Ascending aorta (tissue), 2 donors: ENCODE measurements around the gene PLEKHH1. TPM values are rescaled to one million over a fixed set of nuclear protein-coding genes. Genes with fewer than 3 reads are reported as not detected.

Source experiments
- DNase-seq, 2 donors: peaks; one replicate each; pipeline ENCODE4 v3.0.0-alpha.2; 2019; ENCODE audit warnings: low spot score in 2 of 2
- H3K27ac ChIP-seq, 2 donors: fragments of 200-600 bp; sonication (generic); one replicate each; pipeline ENCODE4 v1.5.1; 2016 to 2017; ENCODE audit warnings: mild to moderate bottlenecking in 1 of 2
- H3K27me3 ChIP-seq: fragments of 200-600 bp; sonication (generic); one replicate; pipeline ENCODE4 v1.5.1; 2017
- H3K36me3 ChIP-seq, 2 donors: fragments of 200-600 bp; sonication (generic); one replicate each; pipeline ENCODE4 v1.5.1; 2016
- H3K4me1 ChIP-seq, 2 donors: fragments of 200-600 bp; sonication (generic); one replicate each; pipeline ENCODE4 v1.5.1; 2016 to 2017; ENCODE audit warnings: mild to moderate bottlenecking in 1 of 2
- H3K4me3 ChIP-seq, 2 donors: fragments of 200-600 bp; sonication (generic); one replicate each; pipeline ENCODE4 v1.5.1; 2016 to 2017; ENCODE audit warnings: mild to moderate bottlenecking in 1 of 2
- H3K9me3 ChIP-seq, 2 donors: fragments of 200-600 bp; sonication (generic); one replicate each; pipeline ENCODE4 v1.5.1; 2016
- CTCF ChIP-seq, 3 experiments: fragments of 200-600 bp in 2 of 3; fragments of 450-650 bp in 1 of 3; sonication (generic) in 2 of 3; IDR thresholded peaks; one replicate each; pipeline ENCODE4 v1.5.1; 2016 to 2019; ENCODE audit warnings: antibody characterized with exemption in 3 of 3, mild to moderate bottlenecking in 1 of 3, moderate library complexity in 1 of 3
- intact Hi-C: fragments of 100-400 bp; cut with DNase I; formaldehyde crosslinking; loops from one replicate; pipeline ENCODE4 v1.15.1; 2023
- total RNA-seq: library from RNA; depleted of rRNA; stranded (reverse); fragments of >200 nt; gene quantifications from one replicate; pipeline ENCODE4 v1.1.0, GENCODE V29; 2016

PLEKHH1 gene
- total RNA-seq, 1 donor from 2014 or later, result 15.0 TPM

- no peaks in the 10 kb centered on the region for H3K9me3 ChIP-seq
- no peaks in the 10 kb centered on the region for H3K4me1 ChIP-seq
- no peak overlapping the region for H3K27ac ChIP-seq
- no peak overlapping the region for H3K4me3 ChIP-seq
- H3K27me3 ChIP-seq, result no peaks in the 10 kb centered on the region
- no peak for DNase-seq
- no peak for TF ChIP-seq CTCF (IDR thresholded peaks at IDR 0.05)
- intact Hi-C loops, result no loop called here
- H3K36me3 ChIP-seq, result no peaks in the 10 kb centered on the region
These were observed 30.2 kb upstream of the PLEKHH1 start for GRCh38 chr14:67502867-67503266.

GRCh38 chr14:67503331-67503730, 29.8 kb upstream of the PLEKHH1 start:
- intact Hi-C loops, result no loop called here
- Histone ChIP-seq H3K4me3 (no peak overlapping the region), H3K36me3 (no peaks in the 10 kb centered on the region), H3K27me3 (no peaks in the 10 kb centered on the region), H3K9me3 (no peaks in the 10 kb centered on the region), H3K4me1 (no peaks in the 10 kb centered on the region), H3K27ac (no peak overlapping the region)
- DNase-seq, result no peak
- TF ChIP-seq CTCF (IDR thresholded peaks at IDR 0.05), result no peak

GRCh38 chr14:67505254-67505653, 27.8 kb upstream of the PLEKHH1 start:
- no peaks in the 10 kb centered on the region for H3K4me1 ChIP-seq
- H3K4me3 ChIP-seq, result no peak overlapping the region
- intact Hi-C loops, result no loop called here
- H3K27ac ChIP-seq, result no peak overlapping the region
- H3K27me3 ChIP-seq, result no peaks in the 10 kb centered on the region
- no peaks in the 10 kb centered on the region for H3K36me3 ChIP-seq
- DNase-seq, result no peak
- no peak for TF ChIP-seq CTCF (IDR thresholded peaks at IDR 0.05)
- no peaks in the 10 kb centered on the region for H3K9me3 ChIP-seq

- TF ChIP-seq CTCF (IDR thresholded peaks at IDR 0.05), result no peak
- H3K36me3 ChIP-seq, result no peaks in the 10 kb centered on the region
- DNase-seq, result no peak
- no peaks in the 10 kb centered on the region for H3K9me3 ChIP-seq
- H3K27me3 ChIP-seq, result no peaks in the 10 kb centered on the region
- H3K4me1 ChIP-seq, result no peaks in the 10 kb centered on the region
- intact Hi-C loops, result no loop called here
- no peak overlapping the region for H3K27ac ChIP-seq
- no peak overlapping the region for H3K4me3 ChIP-seq
These were observed 24.1 kb upstream of the PLEKHH1 start for GRCh38 chr14:67508956-67509355.

GRCh38 chr14:67510121-67510520, 23.0 kb upstream of the PLEKHH1 start:
- Histone ChIP-seq H3K27me3 (no peaks in the 10 kb centered on the region), H3K9me3 (no peaks in the 10 kb centered on the region), H3K4me3 (no peak overlapping the region), H3K27ac (no peak overlapping the region), H3K36me3 (no peaks in the 10 kb centered on the region), H3K4me1 (no peaks in the 10 kb centered on the region)
- no peak for DNase-seq
- no peak for TF ChIP-seq CTCF (IDR thresholded peaks at IDR 0.05)
- intact Hi-C loops, result no loop called here

- TF ChIP-seq CTCF (IDR thresholded peaks at IDR 0.05), result no peak
- no peak overlapping the region for H3K27ac ChIP-seq
- intact Hi-C loops, result no loop called here
These were observed 22.3 kb upstream of the PLEKHH1 start for GRCh38 chr14:67510836-67511235.

More at GRCh38 chr14:67510836-67511235, 22.3 kb upstream of the PLEKHH1 start:
- no peak for DNase-seq
- Histone ChIP-seq H3K9me3 (no peaks in the 10 kb centered on the region), H3K27me3 (no peaks in the 10 kb centered on the region), H3K4me1 (peaks cover 0 to 4% of the 10 kb centered on the region in 2 donors), H3K4me3 (no peak overlapping the region), H3K36me3 (no peaks in the 10 kb centered on the region)
